HepG2 (cell line): ENCODE measurements around the gene GPR32. TPM values are rescaled to one million over a fixed set of nuclear protein-coding genes. Genes with fewer than 3 reads are reported as not detected.

ENCODE experiments used
- ARHGAP35 ChIP-seq: sonication (generic); formaldehyde crosslinking; IDR thresholded peaks from 2 replicates; pipeline ENCODE4 v1.9.0; 2022; ENCODE audit warnings: mild to moderate bottlenecking, inconsistent platforms, moderate library complexity, missing genetic modification reagents, borderline replicate concordance
- ARID2 ChIP-seq: sonication (generic); formaldehyde crosslinking; IDR thresholded peaks from 2 replicates; pipeline ENCODE4 v1.8.1; 2022; ENCODE audit warnings: mild to moderate bottlenecking, missing genetic modification reagents, borderline replicate concordance
- ASH2L ChIP-seq: fragments of 300-600, 200-600 bp; sonication (generic); IDR thresholded peaks from 2 replicates; pipeline ENCODE4 v1.7.0; 2017; ENCODE audit warnings: low read depth, mild to moderate bottlenecking, moderate library complexity, mixed read lengths, low read length; ENCODE audit not compliant: insufficient read length
- DNMT3B ChIP-seq: conservative IDR thresholded peaks from 2 replicates; pipeline ENCODE4 v1.6.1; 2016; ENCODE audit warnings: missing biosample characterization, control low read depth
- JARID2 ChIP-seq: sonication (generic); formaldehyde crosslinking; IDR thresholded peaks from 2 replicates; pipeline ENCODE4 v1.8.1; 2023; ENCODE audit warnings: missing genetic modification reagents, inconsistent platforms; ENCODE audit not compliant: insufficient replicate concordance
- JUNB ChIP-seq: sonication (generic); formaldehyde crosslinking; IDR thresholded peaks from 2 replicates; pipeline ENCODE4 v1.8.0; 2022; ENCODE audit warnings: missing genetic modification reagents, mild to moderate bottlenecking, borderline replicate concordance
- KDM5B ChIP-seq: sonication (generic); formaldehyde crosslinking; IDR thresholded peaks from 2 replicates; pipeline ENCODE4 v1.4.0; 2020; ENCODE audit warnings: missing genetic modification reagents, mild to moderate bottlenecking, borderline replicate concordance
- KMT2A ChIP-seq: sonication (generic); formaldehyde crosslinking; IDR thresholded peaks from 2 replicates; pipeline ENCODE4 v1.4.0; 2020; ENCODE audit warnings: missing genetic modification reagents
- LCORL ChIP-seq, 2 experiments: fragments of 450-650 bp in 1 of 2; sonication (generic) in 1 of 2; formaldehyde crosslinking in 1 of 2; IDR thresholded peaks; 2 replicates each; pipeline versions ENCODE4 v1.5.0 to v1.6.1; 2017 to 2020; ENCODE audit warnings: antibody characterized with exemption in 1 of 2, missing genetic modification reagents in 1 of 2
- RAD21 ChIP-seq: fragments of 450-650 bp; formaldehyde crosslinking; IDR thresholded peaks from 2 replicates; pipeline ENCODE4 v1.5.0; 2020; ENCODE audit warnings: mild to moderate bottlenecking
- SKI ChIP-seq: fragments of 450-650 bp; IDR thresholded peaks from one replicate; pipeline ENCODE4 v1.6.1; 2018; ENCODE audit warnings: mild to moderate bottlenecking; ENCODE audit not compliant: partially characterized antibody
- SOX5 ChIP-seq: IDR thresholded peaks from 2 replicates; pipeline ENCODE4 v1.6.1; 2016; ENCODE audit warnings: borderline replicate concordance
- ZC3H4 ChIP-seq: sonication (generic); formaldehyde crosslinking; IDR thresholded peaks from 2 replicates; pipeline ENCODE4 v1.4.0; 2020; ENCODE audit warnings: missing genetic modification reagents, borderline replicate concordance
- ZNF235 ChIP-seq: sonication (generic); formaldehyde crosslinking; IDR thresholded peaks from 2 replicates; pipeline ENCODE4 v1.8.1; 2023; ENCODE audit warnings: mild to moderate bottlenecking, missing genetic modification reagents, borderline replicate concordance
- ZNF552 ChIP-seq: sonication (generic); formaldehyde crosslinking; IDR thresholded peaks from 2 replicates; pipeline ENCODE4 v1.9.0; 2022; ENCODE audit warnings: missing genetic modification reagents, mild to moderate bottlenecking, borderline replicate concordance
- ZNF652 ChIP-seq: IDR thresholded peaks from 2 replicates; pipeline ENCODE4 v1.6.1; 2016; ENCODE audit warnings: low read depth, borderline replicate concordance
- ZNF780A ChIP-seq: sonication (generic); formaldehyde crosslinking; IDR thresholded peaks from 2 replicates; pipeline ENCODE4 v1.8.0; 2022; ENCODE audit warnings: mild to moderate bottlenecking, missing genetic modification reagents, moderate library complexity
- ZNF788 ChIP-seq: sonication (generic); formaldehyde crosslinking; IDR thresholded peaks from 2 replicates; pipeline ENCODE4 v1.5.0; 2020; ENCODE audit warnings: mild to moderate bottlenecking, missing genetic modification reagents, borderline replicate concordance
- polyA plus RNA-seq, 8 experiments: library from polyadenylated mRNA; depleted of rRNA in 3 of 8; stranded (reverse) in 7 of 8; unstranded in 1 of 8; fragments of >200 nt; fragmentation: Illumina TruSeq in 4 of 8; extraction: Trizol in 4 of 8; gene quantifications; 2 replicates each; pipeline versions ENCODE4 v1.2.1 to v1.2.3, GENCODE V29; 2011 to 2016; ENCODE audit warnings: low read depth in 4 of 8, missing spikeins in 1 of 8, mixed read lengths in 1 of 8; ENCODE audit not compliant: insufficient read depth in 1 of 8
- total RNA-seq, 5 experiments: library from RNA; depleted of rRNA; stranded (reverse); fragments of >200 nt; fragmentation: Illumina TruSeq; extraction: Trizol; gene quantifications; 2 replicates each; pipeline ENCODE4 v1.2.3, GENCODE V29; 2016; ENCODE audit warnings: low read depth in 1 of 5
- TF ChIP-seq, protein P1 (sequence below): sonication (generic); formaldehyde crosslinking; IDR thresholded peaks from 2 replicates; pipeline ENCODE4 v1.4.0; 2020; ENCODE audit warnings: missing genetic modification reagents
- TF ChIP-seq, protein P2 (sequence below): sonication (generic); formaldehyde crosslinking; IDR thresholded peaks from 2 replicates; pipeline ENCODE4 v1.4.0; 2020; ENCODE audit warnings: missing genetic modification reagents, borderline replicate concordance
- TF ChIP-seq, protein P3 (sequence below): sonication (generic); formaldehyde crosslinking; IDR thresholded peaks from 2 replicates; pipeline ENCODE4 v1.5.0; 2020; ENCODE audit warnings: mild to moderate bottlenecking, missing genetic modification reagents
- TF ChIP-seq, protein P4 (sequence below): sonication (generic); formaldehyde crosslinking; IDR thresholded peaks from 2 replicates; pipeline ENCODE4 v1.5.0; 2020; ENCODE audit warnings: mild to moderate bottlenecking, missing genetic modification reagents, borderline replicate concordance

GPR32 gene
- total and polyA plus RNA-seq, 2 of the 13 experiments (the other 11 are each of a cell fraction or from before 2014, with no cell fraction given) = not detected

DNA sequence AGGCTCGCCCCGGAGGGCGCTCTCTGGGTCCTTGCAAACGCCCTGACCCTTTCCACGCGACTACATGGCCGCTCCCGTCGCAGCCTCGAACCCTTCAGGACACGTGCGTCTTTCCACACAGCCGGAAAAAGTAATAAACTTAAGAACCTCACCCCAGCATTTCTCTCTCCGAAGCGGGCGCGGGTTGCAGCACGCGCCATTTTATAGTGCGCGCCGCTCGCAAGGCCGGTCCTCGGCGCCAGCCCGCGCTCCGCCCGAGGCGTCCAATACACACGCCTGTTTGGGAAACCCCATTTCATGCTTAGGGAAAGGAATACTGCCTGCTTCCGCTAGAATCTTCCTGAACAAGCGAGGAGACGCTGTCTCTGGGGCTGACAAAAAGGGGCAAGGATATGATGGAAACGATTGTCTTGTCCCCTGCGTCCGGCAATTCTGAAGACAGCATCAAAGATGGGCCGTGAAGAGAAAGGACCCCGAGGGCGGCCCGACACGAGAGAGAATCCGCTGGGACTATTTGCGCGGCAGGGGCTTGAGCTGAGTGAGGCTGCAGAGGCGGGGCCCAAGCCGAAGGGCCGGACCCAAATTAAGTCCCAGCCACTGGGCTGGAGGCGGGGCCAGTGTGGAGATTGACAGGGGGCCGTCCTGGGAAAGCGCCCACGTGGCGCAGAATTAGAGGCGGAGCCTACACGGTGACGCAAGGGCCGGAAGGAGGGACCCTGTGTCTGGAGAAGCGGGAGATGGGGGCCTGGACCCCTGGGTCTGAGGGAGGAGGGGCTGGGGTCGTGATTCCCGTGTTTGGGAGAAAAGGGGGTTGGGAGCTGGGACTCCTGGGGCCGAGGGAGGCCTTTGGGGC is 34.4 kb downstream of the GPR32 start (continued):
- TF ChIP-seq JUNB (CRISPR knock-in tag) (no peak), ZNF552 (CRISPR knock-in tag) (peak; percentile 67; the same call in 1 of the 2 replicates), LCORL (IDR thresholded peaks at IDR 0.05) (peak; percentile 72), LCORL (CRISPR knock-in tag; IDR thresholded peaks at IDR 0.05) (peak; percentile 79), ARID2 (CRISPR knock-in tag) (0 out of 2 replicates have a peak, but pooled peaks have one; percentile 42), ASH2L (peak; percentile 86), ZNF652 (no peak), KMT2A (CRISPR knock-in tag) (0 out of 2 replicates have a peak, but pooled peaks have one; percentile 22), ZNF780A (CRISPR knock-in tag) (no peak), SOX5 (CRISPR knock-in tag) (no peak), JARID2 (CRISPR knock-in tag) (no peak), KDM5B (CRISPR knock-in tag) (peak; percentile 40; the same call in 1 of the 2 replicates), ZNF235 (CRISPR knock-in tag) (no peak), ZNF788 (CRISPR knock-in tag) (no peak; the same call in 1 of the 2 replicates), DNMT3B (peak; percentile 66; the same call in 1 of the 2 replicates), ZC3H4 (CRISPR knock-in tag) (no peak), ARHGAP35 (CRISPR knock-in tag) (no peak), SKI (peak; percentile 55), RAD21 (0 out of 2 replicates have a peak, but pooled peaks have one; percentile 12)
- TF ChIP-seq, protein P1, sequence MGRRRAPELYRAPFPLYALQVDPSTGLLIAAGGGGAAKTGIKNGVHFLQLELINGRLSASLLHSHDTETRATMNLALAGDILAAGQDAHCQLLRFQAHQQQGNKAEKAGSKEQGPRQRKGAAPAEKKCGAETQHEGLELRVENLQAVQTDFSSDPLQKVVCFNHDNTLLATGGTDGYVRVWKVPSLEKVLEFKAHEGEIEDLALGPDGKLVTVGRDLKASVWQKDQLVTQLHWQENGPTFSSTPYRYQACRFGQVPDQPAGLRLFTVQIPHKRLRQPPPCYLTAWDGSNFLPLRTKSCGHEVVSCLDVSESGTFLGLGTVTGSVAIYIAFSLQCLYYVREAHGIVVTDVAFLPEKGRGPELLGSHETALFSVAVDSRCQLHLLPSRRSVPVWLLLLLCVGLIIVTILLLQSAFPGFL = no peak
- TF ChIP-seq, protein P2, sequence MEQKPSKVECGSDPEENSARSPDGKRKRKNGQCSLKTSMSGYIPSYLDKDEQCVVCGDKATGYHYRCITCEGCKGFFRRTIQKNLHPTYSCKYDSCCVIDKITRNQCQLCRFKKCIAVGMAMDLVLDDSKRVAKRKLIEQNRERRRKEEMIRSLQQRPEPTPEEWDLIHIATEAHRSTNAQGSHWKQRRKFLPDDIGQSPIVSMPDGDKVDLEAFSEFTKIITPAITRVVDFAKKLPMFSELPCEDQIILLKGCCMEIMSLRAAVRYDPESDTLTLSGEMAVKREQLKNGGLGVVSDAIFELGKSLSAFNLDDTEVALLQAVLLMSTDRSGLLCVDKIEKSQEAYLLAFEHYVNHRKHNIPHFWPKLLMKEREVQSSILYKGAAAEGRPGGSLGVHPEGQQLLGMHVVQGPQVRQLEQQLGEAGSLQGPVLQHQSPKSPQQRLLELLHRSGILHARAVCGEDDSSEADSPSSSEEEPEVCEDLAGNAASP (CRISPR knock-in tag) = no peak
- TF ChIP-seq, protein P3, sequence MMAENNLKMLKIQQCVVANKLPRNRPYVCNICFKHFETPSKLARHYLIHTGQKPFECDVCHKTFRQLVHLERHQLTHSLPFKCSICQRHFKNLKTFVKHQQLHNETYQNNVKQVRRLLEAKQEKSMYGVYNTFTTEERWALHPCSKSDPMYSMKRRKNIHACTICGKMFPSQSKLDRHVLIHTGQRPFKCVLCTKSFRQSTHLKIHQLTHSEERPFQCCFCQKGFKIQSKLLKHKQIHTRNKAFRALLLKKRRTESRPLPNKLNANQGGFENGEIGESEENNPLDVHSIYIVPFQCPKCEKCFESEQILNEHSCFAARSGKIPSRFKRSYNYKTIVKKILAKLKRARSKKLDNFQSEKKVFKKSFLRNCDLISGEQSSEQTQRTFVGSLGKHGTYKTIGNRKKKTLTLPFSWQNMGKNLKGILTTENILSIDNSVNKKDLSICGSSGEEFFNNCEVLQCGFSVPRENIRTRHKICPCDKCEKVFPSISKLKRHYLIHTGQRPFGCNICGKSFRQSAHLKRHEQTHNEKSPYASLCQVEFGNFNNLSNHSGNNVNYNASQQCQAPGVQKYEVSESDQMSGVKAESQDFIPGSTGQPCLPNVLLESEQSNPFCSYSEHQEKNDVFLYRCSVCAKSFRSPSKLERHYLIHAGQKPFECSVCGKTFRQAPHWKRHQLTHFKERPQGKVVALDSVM = no peak
- TF ChIP-seq, protein P4, sequence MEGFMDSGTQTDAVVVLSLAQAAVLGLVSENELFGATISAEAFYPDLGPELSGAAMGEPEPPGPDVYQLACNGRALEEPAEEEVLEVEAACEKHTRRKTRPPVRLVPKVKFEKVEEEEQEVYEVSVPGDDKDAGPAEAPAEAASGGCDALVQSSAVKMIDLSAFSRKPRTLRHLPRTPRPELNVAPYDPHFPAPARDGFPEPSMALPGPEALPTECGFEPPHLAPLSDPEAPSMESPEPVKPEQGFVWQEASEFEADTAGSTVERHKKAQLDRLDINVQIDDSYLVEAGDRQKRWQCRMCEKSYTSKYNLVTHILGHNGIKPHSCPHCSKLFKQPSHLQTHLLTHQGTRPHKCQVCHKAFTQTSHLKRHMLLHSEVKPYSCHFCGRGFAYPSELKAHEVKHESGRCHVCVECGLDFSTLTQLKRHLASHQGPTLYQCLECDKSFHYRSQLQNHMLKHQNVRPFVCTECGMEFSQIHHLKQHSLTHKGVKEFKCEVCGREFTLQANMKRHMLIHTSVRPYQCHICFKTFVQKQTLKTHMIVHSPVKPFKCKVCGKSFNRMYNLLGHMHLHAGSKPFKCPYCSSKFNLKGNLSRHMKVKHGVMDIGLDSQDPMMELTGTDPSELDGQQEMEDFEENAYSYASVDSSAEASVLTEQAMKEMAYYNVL (CRISPR knock-in tag) = no peak
